Measurements from ENCODE around the gene SESN1.

The SESN1 gene

DNA sequence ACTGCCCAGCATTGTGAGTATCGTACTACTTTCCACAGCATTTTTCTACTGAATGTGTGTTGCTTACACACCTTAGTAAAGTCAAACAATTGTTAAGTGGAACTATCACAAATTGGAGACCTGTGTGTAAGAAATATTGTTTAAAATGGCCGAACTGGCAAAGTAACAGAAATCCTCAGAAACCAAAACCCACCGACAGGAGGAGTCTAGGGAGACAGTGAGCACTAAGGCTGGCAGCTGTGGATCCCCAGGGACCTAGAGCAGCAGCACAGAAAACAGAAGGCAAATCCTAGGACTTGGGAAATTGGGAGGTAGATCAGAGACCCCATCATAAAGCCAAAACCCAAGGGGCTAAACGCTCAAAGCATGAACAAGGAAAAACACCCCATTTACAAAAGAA lies 69.9 kb downstream of the SESN1 start:
- peak; percentile 40 for DNase-seq

DNA sequence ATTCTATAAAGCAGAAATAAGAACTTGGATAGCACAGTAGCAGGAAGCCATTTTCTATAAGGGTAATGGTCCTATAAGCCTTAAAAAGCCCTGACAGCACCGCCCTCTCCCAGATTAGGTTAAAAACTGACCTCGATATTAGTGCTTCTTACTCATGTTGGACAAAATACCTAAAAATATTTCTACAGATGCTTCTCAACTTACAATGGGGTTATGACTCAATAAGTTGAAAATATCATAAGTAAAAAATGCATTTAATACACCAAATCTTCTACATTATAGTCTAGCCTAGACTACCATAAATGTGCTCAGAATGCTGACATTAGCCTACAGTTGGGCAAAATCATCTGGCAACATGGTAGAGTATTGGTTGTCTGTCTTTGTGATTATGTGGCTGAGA lies 70.3 kb downstream of the SESN1 start:
- peak; percentile 35 for DNase-seq

DNA sequence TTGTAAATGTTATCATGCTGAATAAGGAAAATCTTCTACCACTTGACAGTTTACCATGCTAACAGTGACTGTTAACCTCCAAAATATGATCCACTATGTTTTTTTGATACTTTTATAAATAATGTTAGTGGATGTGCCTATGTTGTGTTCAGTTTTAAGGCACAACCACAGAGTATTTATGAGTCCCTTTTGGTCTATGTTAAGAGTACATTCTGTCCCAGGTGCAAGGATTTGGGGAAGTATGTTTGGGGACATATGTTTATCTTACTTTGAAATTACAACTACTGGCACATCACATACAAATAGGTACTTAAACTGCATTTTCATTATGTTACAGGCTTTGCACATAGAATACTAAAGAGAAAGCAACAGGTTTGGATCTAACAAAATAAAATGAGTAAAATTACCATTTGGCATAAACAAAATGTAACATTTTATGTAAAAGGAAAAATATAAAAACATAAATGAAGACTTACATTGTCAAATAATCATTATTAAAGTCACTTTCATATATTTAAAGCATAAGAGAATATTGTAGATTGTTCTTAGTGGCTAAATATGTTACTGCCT lies 71.2 kb downstream of the SESN1 start:
- no peak for DNase-seq

DNA sequence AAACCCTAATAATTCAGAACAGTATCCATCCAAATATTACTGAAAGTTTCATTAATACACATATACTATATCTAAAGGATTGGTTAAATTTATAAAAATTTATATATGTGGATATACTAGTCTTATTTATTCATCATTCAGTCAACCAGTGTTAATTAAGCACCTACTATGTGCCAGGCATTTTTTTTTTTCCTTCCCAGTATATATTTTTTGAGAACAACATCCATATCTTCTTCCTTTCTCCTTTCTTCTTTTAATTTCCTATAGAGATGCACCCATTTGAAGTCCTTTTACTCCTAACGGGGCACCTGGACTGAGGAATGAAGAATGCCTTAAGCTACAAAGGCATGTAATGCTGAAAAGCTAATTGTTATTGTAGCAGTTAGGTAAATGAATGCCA lies 72.8 kb downstream of the SESN1 start:
- no peak for DNase-seq

DNA sequence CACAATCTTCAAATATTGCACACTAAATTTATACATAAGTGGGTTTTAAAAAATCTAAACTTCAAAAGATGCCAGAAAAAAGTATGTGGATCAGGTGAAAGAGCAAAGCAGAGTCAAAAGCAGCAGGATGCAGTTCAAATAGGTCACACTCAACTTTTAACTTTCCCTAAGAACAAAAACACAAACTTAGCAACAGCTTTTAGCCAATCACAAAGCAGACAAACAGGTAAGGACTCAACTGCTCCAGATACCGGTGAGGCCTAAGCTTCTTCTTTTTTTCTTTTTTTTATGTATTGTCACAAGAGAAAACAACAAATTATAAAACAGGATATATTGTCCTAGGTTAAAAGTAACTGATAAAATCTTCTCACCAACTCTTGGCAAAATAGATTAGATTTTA lies 74.7 kb downstream of the SESN1 start:
- DNase-seq, result no peak

DNA sequence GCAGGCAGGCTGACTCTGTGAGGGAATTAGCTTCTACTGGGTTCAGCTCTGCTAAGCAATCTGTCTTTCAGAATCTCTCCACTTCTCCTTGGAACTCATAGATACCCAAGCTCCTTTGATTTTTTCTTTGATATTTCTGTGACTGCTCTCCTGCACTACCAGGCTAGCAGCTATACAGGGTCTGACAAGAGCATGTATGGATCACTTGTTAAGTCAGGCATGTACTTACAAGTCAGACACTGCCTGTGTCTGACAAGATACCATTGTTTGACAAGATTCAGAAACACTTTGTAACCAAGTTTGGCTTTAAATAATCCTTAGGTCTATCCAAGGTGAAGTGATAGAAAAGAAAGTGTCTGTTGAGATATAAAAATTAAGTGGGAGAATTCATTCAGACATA lies 79.5 kb downstream of the SESN1 start:
- no peak for DNase-seq

DNA sequence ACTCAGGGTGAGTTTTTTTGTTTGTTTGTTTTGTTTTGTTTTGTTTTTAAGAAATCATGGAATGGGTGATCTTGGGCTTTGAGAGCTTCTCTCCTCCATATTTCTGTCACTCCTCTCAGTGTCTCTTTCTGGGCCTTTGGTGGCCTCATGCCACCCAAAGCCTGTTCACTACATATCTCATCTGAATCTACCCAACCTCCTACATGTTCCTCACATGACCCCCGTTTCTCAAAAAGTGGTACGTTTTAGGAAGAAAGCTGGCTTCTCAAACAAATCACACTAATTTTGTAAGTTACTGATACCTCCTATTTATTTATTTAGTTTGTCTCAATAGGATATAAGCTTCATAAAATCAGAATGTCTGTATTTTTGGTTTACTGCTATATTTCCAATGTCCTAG lies 80.0 kb downstream of the SESN1 start:
- DNase-seq, result no peak

DNA sequence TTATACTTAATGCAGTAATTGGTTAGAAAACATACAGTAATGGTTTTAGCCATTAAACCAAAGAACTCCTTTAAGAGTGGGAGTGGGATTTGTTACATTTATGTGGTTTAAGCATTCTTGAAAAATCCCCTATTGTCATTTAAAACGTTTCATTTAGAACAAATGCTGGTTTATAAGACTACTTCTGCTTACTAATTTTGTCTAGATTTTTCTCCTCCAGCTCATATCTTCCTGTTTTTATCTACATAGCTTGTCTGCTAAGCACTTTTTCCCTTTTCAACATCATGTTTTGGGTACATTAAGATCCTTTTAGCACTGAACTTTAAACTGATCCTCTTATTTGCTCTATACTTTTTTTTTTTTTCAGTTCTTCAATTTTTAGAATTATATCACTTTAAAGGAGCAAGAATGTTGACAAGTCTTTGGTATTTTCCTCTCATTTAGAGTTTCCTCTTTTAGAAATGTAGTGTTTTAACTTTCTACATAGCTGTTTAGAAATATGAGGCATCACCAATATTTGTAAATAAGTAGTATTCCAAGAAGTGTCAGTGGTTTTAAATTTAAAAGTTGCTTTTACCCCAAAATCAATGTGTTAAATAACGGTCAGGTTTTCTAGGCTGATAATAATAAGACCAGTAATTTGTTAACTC lies 80.9 kb downstream of the SESN1 start:
- no peak for DNase-seq

DNA sequence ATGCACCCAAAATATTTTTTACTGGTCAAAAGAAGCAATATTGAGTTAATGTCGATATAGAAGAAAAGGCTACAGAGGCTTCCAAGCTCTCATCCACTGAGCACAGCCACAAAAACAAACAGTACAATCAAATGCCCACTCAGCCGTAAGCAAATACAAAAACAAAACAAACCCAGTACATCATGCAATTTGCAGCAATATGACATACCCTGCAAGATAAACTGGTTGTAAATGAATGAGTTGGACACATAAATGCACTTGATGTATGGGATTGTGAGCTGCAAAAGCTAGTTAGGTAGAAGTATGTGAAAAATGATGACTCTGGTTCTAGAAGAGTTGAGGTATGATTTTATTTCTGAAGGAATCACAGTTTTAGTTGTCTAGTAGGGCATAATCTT lies 83.9 kb downstream of the SESN1 start:
- DNase-seq, result no peak

DNA sequence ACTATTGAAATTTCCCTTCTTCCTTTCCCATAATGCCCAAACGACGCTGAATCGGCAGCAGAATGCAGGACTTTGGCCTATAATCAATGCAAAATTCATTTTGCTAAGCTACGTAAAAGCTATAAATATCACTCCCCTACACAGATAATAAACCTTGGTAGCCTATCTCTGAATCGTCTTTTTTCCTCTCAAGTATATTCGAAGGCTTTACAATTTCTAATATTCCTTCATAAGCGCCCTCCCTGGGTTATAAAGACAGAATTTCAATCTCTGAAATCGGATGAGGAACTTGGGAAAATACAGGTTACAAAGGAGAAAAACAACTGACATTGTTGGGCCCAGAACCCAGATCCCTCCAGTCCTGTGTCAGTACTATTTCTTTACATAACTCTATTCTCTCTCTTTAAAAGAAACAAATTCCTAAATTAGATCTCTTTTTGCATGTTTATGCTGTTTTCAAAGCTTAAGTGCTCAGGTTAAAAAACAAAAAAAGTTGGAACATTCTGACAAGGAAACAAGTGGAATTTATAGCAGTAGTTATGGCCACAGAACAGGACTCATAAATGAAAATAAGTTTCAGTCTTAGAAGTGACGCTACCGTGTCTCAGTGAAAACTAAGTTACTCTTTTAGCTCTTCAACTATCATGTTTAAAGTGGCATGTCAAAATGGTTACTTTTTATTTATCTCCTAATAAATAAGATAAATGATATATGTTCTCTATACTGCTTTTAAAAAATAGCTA lies 84.5 kb downstream of the SESN1 start:
- no peak for DNase-seq

DNA sequence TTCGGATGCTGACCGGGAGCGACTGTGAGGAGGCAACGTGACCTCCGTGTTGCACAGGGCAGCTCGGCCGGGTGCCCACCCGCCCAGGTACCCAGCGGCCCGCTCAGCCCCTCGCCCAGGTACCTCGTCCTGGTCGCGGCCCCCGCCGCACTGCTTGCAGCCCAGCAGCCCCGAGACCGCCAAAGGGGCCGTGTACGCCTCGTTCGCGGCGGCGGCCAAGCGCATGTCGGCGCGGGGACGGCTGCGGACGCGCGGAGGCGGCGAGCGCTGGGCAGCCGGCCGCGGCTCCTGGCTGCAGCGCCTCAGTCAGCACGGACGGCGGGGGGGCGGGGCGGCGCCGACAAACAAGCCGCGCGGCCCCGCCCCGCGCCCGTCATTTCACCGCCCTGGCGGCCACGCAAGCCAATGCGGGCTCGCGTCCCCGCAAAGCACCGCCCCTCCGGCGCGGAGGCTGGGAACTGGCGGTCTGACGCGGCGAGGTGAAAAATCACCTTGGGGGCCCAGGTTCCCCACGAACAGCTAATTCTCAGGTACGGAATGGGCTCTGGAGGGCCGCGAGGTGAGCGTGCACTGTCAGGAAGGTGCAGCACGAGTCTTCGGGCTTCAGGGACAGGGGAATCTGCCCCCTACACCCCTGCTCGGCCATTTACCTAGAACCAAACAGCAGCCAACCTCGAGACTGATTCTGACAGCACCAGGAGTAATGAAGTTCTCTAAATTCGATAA lies 85.2 kb downstream of the SESN1 start:
- peak; percentile 85 for DNase-seq

DNA sequence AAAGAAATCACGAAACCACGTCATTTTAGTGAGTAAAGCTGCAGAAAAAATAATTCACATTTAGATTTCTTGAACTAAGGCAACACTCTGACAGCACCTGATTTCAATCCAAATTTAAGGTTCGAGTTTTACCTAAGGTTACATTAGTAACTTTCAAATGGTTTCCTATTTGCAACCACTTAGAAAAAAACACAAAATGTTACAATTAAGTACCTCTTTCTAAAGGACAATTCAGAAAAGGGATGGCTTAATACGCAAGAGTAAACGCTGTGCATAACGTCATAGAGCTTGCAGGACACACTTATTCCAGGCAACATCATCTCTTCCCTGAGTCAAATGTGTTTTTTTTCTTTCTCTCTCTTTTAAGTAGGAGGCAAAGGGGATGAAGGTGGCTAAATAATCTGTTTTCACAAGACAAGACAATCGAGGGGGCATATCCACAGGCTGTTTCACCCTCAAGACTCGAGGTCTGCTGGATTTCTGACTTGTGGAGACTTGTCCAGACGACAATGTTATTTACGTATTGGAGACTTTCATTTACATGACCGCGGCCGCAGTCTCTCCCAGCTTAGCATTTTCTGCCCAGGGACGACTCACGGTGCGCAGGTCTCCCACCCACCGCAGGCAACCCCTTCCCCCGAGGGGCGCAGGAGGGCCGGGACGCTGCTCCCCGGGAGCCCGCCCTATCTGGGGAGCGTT lies 86.0 kb downstream of the SESN1 start:
- DNase-seq, result peak; percentile 13

DNA sequence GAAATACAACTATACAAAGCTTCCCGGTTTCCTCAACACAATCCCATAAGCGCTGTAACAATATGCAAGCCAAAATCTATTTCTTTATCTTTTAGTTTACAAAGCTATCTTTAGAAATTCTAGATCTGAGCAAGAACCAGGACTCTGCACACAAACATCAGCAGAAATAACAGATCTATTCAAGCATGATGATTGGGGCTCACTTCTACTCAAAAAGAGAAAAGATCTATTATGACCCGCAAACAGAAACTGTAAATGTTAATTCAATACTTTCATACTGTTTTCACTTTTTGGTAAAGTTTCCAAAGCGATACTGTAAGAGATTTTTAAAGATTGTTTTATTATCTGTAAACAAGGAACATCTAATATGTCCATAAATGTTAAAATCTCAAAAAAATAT lies 86.6 kb downstream of the SESN1 start:
- no peak for DNase-seq

DNA sequence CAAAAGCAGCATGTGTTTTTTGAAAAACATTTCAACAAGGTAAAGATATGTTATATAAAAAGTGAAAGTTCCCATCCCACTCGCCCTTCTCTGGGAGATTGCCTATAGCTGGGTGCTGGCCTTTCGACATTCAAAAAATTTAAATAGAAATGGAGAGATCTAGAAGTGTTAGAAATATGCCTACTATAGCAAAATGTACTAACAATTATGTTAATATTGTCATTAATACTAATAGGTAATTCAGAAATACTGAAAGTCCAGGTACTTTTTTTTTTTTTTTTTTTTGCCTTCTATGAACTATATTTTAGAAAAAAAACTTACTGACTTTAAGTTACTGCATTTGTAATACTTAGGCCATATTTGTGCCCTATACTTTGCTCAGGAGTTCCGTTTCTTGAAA lies 87.1 kb downstream of the SESN1 start:
- no peak for DNase-seq

DNA sequence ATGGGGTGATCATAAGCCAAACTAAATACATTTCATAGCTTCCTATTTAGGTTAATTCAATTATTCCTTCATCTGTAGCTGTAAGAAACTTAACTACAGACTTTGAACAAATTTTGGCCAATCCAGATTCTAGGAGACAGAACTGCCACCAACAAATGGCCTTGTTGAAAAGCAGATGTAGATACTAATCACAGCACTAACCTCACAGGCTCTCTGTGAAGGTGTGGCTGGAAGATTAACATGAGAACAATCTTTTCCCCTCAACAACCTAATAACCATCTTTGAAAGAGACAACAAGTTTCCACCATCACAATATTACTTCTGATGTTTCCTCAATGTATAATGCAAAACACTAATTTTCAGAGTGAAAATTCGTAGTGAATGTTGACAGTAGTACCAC lies 87.8 kb downstream of the SESN1 start:
- DNase-seq, result no peak

DNA sequence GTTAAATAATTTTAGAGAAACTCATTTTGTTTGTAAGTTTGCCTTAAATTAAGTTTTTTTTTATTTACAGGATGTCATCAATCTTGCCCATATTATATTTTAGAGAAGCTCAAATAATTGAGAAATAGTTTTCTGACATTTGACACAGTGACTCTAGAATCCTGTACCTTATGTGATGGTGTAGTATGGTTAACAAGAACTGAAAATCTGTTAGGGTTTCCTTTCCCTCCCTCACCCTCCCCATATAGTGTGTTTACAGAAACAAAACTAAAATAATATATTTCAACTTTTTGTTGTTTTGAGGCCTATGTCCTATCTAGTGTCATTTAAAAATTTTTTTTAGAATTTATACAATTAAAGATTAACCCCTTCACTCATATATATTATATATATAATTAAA lies 91.8 kb downstream of the SESN1 start:
- DNase-seq, result no peak

DNA sequence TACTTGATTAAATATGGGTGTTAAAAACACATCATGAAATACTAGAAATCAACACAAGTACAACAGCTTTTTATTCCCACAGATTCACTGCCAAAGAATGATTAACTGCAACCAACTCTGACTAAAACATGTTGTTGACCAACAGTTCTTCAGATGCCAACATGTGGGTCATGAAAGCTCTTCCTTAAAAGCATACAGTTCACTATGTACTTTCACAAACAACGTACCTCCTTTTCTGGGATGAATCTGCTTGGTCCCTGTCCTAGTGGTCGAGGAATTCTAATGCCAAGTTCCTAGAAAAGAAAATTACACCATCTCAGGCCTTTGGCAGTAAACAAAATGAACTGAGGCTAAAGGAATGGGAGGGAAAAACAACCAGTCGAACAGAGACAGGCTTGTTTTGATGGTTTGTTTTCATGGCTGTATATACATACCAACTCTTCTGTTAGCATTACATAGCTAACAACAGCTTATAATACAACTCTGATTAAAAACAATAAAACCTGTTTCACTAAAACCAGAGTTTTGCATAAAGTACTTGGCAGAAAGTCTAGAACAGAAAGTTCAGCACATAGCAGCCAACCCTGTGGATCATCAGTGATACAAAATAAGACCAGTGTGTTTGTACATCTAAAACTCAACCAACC lies 92.5 kb downstream of the SESN1 start:
- DNase-seq, result no peak

DNA sequence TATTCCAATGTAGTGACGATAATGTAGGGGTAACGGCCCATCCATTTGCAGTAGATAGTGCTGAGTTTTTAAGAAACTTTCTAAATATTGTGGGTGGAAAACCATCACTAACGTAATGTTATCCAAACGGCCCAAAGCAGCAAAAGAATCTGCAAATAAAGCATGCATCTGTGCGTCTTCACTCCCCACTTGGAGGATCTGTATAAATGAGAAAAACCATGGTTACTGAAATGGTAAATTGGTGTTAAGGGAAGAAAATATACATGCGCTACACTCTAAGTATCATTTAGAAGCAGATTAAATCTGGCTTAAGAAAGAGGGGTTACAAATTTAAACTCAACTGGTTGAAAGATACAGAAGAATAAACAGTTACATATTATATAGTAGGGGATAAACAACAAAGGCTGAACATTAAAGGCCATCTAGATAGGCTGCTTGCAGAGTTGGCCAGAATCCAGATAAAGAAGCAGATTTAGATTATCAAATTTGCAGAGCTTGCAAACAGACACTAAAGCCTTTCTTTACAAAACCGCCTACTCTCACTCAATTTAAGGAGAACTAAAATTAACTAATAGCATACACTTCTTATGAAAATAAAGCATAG lies 93.3 kb downstream of the SESN1 start:
- no peak for DNase-seq

DNA sequence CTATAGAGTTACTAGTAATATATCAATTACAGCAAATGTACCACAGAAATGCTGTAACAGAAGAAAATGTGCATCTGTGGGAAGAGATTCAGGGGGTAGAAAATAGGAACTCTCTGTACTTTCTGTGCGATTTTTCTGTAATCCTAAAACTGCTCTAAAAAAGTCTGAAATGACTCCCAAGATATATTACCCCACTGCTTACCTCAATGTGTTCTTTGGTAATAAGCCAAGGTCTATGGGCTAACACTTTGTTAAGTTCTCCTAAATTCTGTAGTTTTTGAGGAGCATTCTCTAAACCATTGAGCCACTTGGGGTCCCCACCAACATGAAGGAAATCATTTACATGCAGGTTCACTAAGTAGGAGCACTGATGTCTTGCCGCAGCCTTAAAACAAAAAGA lies 94.4 kb downstream of the SESN1 start:
- no peak for DNase-seq

DNA sequence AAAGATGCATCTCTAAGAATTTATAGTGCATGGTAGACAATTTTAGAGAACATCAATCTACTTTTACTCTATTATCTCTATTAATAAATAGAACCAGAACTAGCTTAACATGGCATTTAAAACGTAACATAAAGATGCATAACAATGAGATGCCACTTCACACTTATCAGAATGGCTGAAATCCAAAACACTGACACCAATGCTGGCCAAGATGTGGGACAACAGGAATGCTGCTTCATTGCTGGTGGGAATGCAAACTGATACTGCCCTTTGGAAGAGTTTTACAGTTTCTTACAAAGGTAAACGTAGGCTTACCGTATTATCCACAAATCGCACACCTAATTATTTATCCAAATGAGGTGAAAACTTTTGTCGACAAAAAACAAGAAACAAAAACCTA lies 95.2 kb downstream of the SESN1 start:
- DNase-seq, result no peak

DNA sequence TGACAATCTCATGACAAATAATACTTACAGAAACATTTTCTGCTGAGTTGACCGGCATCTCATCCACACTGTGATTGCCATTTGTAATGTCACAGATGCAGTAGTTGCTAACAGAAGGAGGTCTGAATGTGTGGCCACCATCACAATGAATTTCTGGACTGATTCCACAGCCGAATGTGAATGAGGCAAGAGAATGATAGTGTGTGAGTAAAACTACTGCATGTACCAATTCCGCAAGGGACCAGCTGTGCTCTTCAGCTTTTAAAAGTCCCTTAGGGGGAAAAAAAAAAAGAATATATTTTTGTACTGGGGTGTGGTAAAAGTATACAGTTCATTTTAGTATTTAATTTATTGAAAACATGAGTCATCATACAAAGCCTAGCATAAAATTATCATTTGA lies 96.2 kb downstream of the SESN1 start:
- no peak for DNase-seq

DNA sequence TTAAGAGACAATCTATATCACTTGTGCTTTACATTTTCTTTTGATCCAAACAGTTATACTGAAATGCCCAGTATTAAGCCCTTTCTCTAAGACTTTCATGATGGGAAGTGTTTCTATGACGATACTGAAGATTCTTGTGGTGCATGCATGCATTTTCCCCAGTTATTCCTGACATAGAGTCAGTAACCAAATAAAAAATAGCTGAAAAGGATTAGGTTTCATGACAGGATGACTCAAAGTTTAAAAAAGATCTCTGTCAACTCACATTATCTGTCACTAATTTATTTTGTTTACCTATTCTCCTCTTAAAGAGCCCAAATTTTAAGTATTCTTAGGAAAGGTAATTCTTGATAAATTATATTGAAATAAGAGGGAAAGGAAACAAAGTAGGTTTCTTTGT lies 98.4 kb downstream of the SESN1 start:
- DNase-seq, result peak; percentile 3

Measured in fibroblast of skin of back (primary cell).